Panc1 (cell line): ENCODE results near the gene SLC16A3.
A peak's percentile ranks its signal among the peaks of the same experiment; 100 is the strongest.

ENCODE experiments used
- CTCF ChIP-seq: fragments of 450-650 bp; IDR thresholded peaks from 2 replicates; pipeline ENCODE4 v1.5.1; 2017; ENCODE audit warnings: mild to moderate bottlenecking
- POLR2AphosphoS5 ChIP-seq: IDR thresholded peaks from 2 replicates; pipeline ENCODE4 v1.6.1; 2012; ENCODE audit warnings: mild to moderate bottlenecking, low read depth, low read length, moderate library complexity
- SIN3A ChIP-seq: IDR thresholded peaks from 2 replicates; pipeline ENCODE4 v1.6.1; 2012; ENCODE audit warnings: low read depth, mild to moderate bottlenecking, low read length, moderate library complexity, borderline replicate concordance; ENCODE audit not compliant: insufficient read depth
- TCF7L2 ChIP-seq: IDR thresholded peaks from 2 replicates; pipeline ENCODE4 v1.6.1; 2011; ENCODE audit warnings: mild to moderate bottlenecking, low read depth, low read length, inconsistent platforms

DNA sequence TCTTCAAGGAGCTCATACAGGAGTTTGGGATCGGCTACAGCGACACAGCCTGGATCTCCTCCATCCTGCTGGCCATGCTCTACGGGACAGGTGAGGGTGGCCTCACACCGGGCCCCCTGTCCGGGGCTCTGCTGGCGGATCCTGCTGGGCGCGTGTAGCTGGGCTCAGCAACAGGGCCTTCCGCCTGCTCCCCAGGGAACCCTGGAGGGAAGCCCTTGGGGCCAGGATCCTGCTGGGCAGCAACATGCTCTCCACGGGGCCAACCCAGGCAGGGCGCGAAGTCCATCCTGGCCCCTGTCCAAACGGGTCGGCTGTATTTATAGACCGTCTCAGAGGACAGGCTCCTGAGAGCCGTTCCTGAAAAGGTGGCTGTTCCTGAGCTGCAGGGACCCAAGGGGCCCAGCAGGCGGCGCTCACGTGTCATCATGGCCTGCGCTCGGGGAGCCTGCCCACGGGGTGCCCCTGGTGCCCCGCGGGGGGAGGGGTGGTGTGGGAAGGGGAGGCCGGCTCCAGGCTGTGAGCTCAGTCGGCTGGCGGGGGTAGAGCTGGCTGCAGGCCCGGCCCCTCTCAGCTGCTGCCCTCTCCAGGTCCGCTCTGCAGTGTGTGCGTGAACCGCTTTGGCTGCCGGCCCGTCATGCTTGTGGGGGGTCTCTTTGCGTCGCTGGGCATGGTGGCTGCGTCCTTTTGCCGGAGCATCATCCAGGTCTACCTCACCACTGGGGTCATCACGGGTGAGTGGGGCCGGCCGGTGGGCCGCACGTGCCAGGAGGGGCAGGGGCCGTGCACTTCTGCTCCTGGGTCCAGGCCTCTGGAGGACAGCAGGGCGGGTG is 7.5 kb downstream of the SLC16A3 start:
- TF ChIP-seq CTCF (peak; percentile 98), POLR2AphosphoS5 (peak; percentile 65; the same call in 1 of the 2 replicates), SIN3A (no peak), TCF7L2 (no peak)
